Endothelial cell of umbilical vein (primary cell): ENCODE data around the gene SALL2. TPM values are rescaled to one million over a fixed set of nuclear protein-coding genes. Genes with fewer than 3 reads are reported as not detected.

ENCODE experiments used
- BruUV-seq: library from RNA; stranded (reverse); fragments of 400-500 nt; replicated peaks from 2 replicates; lab custom pipeline; 2021; lab: Mats Ljungman, UMichigan
- CTCF ChIA-PET: fragments of 300-600, 350-600 bp; sonication (Branson Sonifier 250); formaldehyde crosslinking; loops from one replicate; lab custom pipeline; 2021; ENCODE audit warnings: antibody characterized with exemption, inconsistent platforms; lab: Charles Lee
- POLR2A ChIA-PET: fragments of 300-600, 350-600 bp; sonication (Branson Sonifier 250); formaldehyde crosslinking; loops from one replicate; lab custom pipeline; 2021; ENCODE audit warnings: antibody characterized with exemption, inconsistent platforms; lab: Charles Lee
- DNase-seq: peaks from one replicate; pipeline ENCODE4 v3.0.0-alpha.2; 2011; ENCODE audit warnings: low read depth, low spot score
- FAIRE-seq: peaks from 2 replicates; lab custom pipeline; 2011; peaks lifted over from hg19 to GRCh38; lab: Jason Lieb, UNC
- H2AFZ ChIP-seq: 2 replicates; pipeline ENCODE4 v1.6.0; 2012; ENCODE audit warnings: low read depth, low read length, control low read depth, inconsistent platforms
- H3K27ac ChIP-seq: 2 replicates; pipeline ENCODE4 v1.5.1; 2011; ENCODE audit warnings: low read depth, mild to moderate bottlenecking, control low read depth, low read length, moderate library complexity; ENCODE audit not compliant: insufficient read depth
- H3K27me3 ChIP-seq, 2 experiments: 2 replicates each; pipeline versions ENCODE4 v1.6.0 to v1.6.1; 2011; ENCODE audit warnings: low read length in 2 of 2, mixed read lengths in 1 of 2; ENCODE audit not compliant: control insufficient read depth in 2 of 2, insufficient read depth in 2 of 2
- H3K36me3 ChIP-seq, 2 experiments: 2 replicates in 1 of 2; 3 replicates in 1 of 2; pipeline ENCODE4 v1.5.1; 2011; ENCODE audit warnings: low read length in 2 of 2, mild to moderate bottlenecking in 1 of 2, moderate library complexity in 1 of 2; ENCODE audit not compliant: control insufficient read depth in 2 of 2, insufficient read depth in 2 of 2; ENCODE audit errors: extremely low read depth in 1 of 2
- H3K4me1 ChIP-seq: 3 replicates; pipeline ENCODE4 v1.5.1; 2011; ENCODE audit warnings: mild to moderate bottlenecking, low read length; ENCODE audit not compliant: control insufficient read depth, insufficient read depth; ENCODE audit errors: extremely low read depth
- H3K4me2 ChIP-seq: 2 replicates; pipeline ENCODE4 v1.6.1; 2011; ENCODE audit warnings: low read length, control low read depth, mixed read lengths; ENCODE audit not compliant: insufficient read depth
- H3K4me3 ChIP-seq, 3 experiments: fragments of 200-600 bp in 1 of 3; sonication (generic), shearing (Covaris generic) in 1 of 3; replicated peaks in 1 of 3; 2 replicates each; pipeline ENCODE4 v1.5.1; 2011 to 2016; ENCODE audit warnings: control low read depth in 3 of 3, low read length in 3 of 3, mild to moderate bottlenecking in 2 of 3, inconsistent platforms in 1 of 3, low read depth in 1 of 3, moderate library complexity in 1 of 3; ENCODE audit not compliant: insufficient read depth in 1 of 3
- H3K79me2 ChIP-seq: 2 replicates; pipeline ENCODE4 v1.6.0; 2012; ENCODE audit warnings: low read length, inconsistent platforms; ENCODE audit not compliant: control insufficient read depth, insufficient read depth
- H3K9ac ChIP-seq: replicated peaks from 2 replicates; pipeline ENCODE3; 2011; ENCODE audit warnings: low read length, control low read depth; ENCODE audit not compliant: insufficient read depth; ENCODE audit errors: extremely low read depth
- H3K9me1 ChIP-seq: replicated peaks from 3 replicates; pipeline ENCODE4 v1.6.0; 2011; ENCODE audit warnings: mild to moderate bottlenecking, low read length; ENCODE audit not compliant: control insufficient read depth, insufficient read depth; ENCODE audit errors: extremely low read depth
- H3K9me3 ChIP-seq: replicated peaks from 2 replicates; pipeline ENCODE4 v1.5.1; 2012; ENCODE audit warnings: low read length, inconsistent platforms; ENCODE audit not compliant: control insufficient read depth, insufficient read depth
- H4K20me1 ChIP-seq: replicated peaks from 2 replicates; pipeline ENCODE3; 2011; ENCODE audit warnings: mild to moderate bottlenecking, low read length; ENCODE audit not compliant: control insufficient read depth, insufficient read depth; ENCODE audit errors: extremely low read depth
- FOS ChIP-seq: IDR thresholded peaks from 2 replicates; pipeline ENCODE4 v1.6.1; 2011; ENCODE audit warnings: mild to moderate bottlenecking, low read length, moderate library complexity, borderline replicate concordance; ENCODE audit not compliant: insufficient read depth
- GATA2 ChIP-seq: IDR thresholded peaks from 2 replicates; pipeline ENCODE4 v1.7.0; 2011; ENCODE audit warnings: low read depth, mild to moderate bottlenecking, moderate library complexity, mixed read lengths, low read length; ENCODE audit not compliant: insufficient read length, insufficient read depth
- MAX ChIP-seq: IDR thresholded peaks from 2 replicates; pipeline ENCODE4 v1.6.1; 2011; ENCODE audit not compliant: insufficient read depth, insufficient read length
- MYC ChIP-seq: IDR thresholded peaks from one replicate; pipeline ENCODE4 v1.6.1; 2011; ENCODE audit warnings: mild to moderate bottlenecking, low read depth, low read length
- POLR2A ChIP-seq: IDR thresholded peaks from 2 replicates; pipeline ENCODE4 v1.6.1; 2012; ENCODE audit warnings: low read depth, mild to moderate bottlenecking, control low read depth, low read length
- POLR2AphosphoS5 ChIP-seq: IDR thresholded peaks from 2 replicates; pipeline ENCODE4 v1.6.1; 2012; ENCODE audit warnings: low read depth, mild to moderate bottlenecking, control low read depth, low read length, moderate library complexity; ENCODE audit not compliant: insufficient read depth
- dilution Hi-C: fragments of 300-500 bp; cut with MboI; formaldehyde crosslinking; loops from one replicate; pipeline ENCODE4 v1.15.0; 2019; ENCODE audit warnings: low sequenced_read_pairs; ENCODE audit not compliant: extremely low pct_ligation_motif_present
- intact Hi-C: fragments of 100-400 bp; cut with micrococcal nuclease; formaldehyde crosslinking; loops from one replicate; pipeline ENCODE4 v1.10.0; 2022
- polyA plus RNA-seq, 4 experiments: library from polyadenylated mRNA; depleted of rRNA in 3 of 4; stranded (reverse) in 3 of 4; unstranded in 1 of 4; fragments of >200 nt; gene quantifications; 2 replicates each; pipeline versions ENCODE4 v1.2.1 to v1.2.3, GENCODE V29; 2011 to 2012; ENCODE audit warnings: missing spikeins in 1 of 4
- total RNA-seq: library from RNA; stranded (reverse); gene quantifications from 2 replicates; pipeline ENCODE4 v1.2.3, GENCODE V29; 2021
- TF ChIP-seq, protein P1 (sequence below), 2 donors: IDR thresholded peaks; 1 replicate in 1 of 2; 2 replicates in 1 of 2; pipeline ENCODE4 v1.5.1; 2011; ENCODE audit warnings: low read length in 2 of 2, mild to moderate bottlenecking in 2 of 2, moderate library complexity in 2 of 2, control low read depth in 1 of 2, inconsistent platforms in 1 of 2, low read depth in 1 of 2; ENCODE audit not compliant: insufficient read depth in 1 of 2; ENCODE audit errors: extremely low read depth in 1 of 2

Gene SALL2
- total and polyA plus RNA-seq, 2 donors (not counting 3 experiments of a cell fraction or from before 2014, with no cell fraction given) = 2.8 to 4.6 TPM

GRCh38 chr14:21496453-21496852, 29.7 kb downstream of the SALL2 start:
- Histone ChIP-seq H3K9me1 (no peaks in the 10 kb centered on the region), H3K9ac (no peak overlapping the region), H2AFZ (no peak overlapping the region), H3K36me3 (peaks cover 26 to 37% of the 10 kb centered on the region in 2 experiments), H3K4me2 (no peak overlapping the region), H3K9me3 (no peaks in the 10 kb centered on the region), H4K20me1 (no peaks in the 10 kb centered on the region), H3K79me2 (peaks cover 2% of the 10 kb centered on the region), H3K27me3 (no peaks in the 10 kb centered on the region), H3K4me3 (no peak overlapping the region), H3K27ac (no peak overlapping the region), H3K4me1 (no peaks in the 10 kb centered on the region)
- intact Hi-C loops (no loop called here), dilution Hi-C loops (no loop called here)
- BruUV-seq = no TSS peak
- DNase-seq (no peak), FAIRE-seq (no peak)
- CTCF ChIA-PET = interaction anchor here (1.5 kb wide), 1 partner anchor 61 kb away, joined by 3 read pairs; no protein-coding TSS in a partner anchor
- POLR2A ChIA-PET = no interaction called here
- TF ChIP-seq MAX (no peak), FOS (no peak), POLR2AphosphoS5 (no peak), MYC (no peak), POLR2A (no peak), GATA2 (no peak)
- TF ChIP-seq, protein P1, sequence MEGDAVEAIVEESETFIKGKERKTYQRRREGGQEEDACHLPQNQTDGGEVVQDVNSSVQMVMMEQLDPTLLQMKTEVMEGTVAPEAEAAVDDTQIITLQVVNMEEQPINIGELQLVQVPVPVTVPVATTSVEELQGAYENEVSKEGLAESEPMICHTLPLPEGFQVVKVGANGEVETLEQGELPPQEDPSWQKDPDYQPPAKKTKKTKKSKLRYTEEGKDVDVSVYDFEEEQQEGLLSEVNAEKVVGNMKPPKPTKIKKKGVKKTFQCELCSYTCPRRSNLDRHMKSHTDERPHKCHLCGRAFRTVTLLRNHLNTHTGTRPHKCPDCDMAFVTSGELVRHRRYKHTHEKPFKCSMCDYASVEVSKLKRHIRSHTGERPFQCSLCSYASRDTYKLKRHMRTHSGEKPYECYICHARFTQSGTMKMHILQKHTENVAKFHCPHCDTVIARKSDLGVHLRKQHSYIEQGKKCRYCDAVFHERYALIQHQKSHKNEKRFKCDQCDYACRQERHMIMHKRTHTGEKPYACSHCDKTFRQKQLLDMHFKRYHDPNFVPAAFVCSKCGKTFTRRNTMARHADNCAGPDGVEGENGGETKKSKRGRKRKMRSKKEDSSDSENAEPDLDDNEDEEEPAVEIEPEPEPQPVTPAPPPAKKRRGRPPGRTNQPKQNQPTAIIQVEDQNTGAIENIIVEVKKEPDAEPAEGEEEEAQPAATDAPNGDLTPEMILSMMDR (IDR thresholded peaks at IDR 0.05; ENCODE audit: extremely low read depth in 1 of 2, insufficient read depth in 1 of 2, low read depth in 1 of 2, low read length in 2 of 2) = no peak
